Stimulated activated CD4-positive, alpha-beta T cell treated with anti-CD3 and anti-CD28 coated beads, Interleukin-4, amount 100 ng/mL, for 1 hour (primary cell): Measurements from ENCODE around the gene FEM1A.
"Not testable (repeated sequence)": the region's sequence is repeated elsewhere in the genome, so short reads cannot be mapped to it uniquely, and the experiment has no call there.

Experiments used
- DNase-seq: peaks from one replicate; pipeline ENCODE4 v3.0.0-alpha.2; 2020

The FEM1A gene

DNA sequence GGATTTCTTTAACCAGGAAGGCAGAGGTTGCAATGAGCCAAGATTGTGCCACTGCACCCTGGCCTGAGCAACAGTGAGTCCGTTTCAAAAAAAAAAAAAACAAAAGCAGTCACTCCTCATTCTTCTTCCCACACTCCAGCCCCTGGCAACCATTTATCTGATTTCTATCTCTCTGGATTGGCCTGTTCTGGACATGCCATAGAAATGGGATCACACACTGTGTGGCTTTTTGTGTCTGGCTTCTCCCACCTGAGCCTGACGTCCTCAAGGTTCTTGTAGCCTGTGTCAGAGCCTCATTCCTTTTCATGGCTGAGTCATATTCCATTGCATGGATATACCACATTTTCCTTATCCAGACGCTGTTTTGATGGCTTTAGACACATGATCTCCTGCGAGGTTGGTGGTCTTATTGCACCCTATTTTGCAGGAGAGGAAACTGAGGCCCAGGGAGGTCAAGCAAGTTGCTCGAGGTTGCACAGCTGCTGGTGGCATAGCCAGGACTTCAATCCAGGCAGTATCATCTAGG is 15.8 kb upstream of the FEM1A start:
- no peak for DNase-seq

DNA sequence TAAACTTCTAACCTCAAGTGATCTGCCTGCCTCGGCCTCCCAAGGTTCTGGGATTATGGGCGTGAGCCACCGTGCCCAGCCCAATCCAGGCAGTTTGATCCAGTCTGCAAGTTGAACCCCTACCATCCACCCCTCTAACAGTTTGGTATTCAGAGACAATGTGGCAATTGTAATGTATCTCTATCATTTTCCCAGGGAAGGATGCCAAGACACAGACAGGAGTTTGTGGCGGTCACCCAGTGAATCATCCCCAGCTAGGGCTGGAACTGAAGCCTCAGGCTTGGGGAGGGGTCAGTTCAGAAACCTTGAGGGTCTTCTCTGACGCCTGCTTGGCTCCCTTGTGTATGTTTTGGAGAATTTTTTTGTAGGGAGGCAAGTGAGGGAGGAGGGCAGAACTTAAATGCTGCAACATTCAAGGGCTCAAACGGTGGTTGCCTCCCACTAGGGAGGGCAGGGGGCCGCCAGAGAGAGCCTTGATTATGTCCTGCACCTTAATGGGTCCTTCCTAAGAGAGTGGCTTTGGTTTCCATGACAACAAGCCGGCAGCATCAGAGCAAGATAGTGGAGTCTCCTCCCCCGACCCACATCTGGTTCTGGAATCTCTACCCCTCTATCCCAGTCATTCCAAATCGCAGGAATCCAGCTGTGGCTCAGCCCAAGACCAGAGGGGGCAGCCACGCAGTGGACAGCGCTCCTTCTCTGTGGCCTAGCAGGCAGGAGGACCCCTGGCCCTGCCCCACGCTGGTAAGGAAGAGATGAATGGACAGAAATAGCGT is 14.9 kb upstream of the FEM1A start:
- no peak for DNase-seq

DNA sequence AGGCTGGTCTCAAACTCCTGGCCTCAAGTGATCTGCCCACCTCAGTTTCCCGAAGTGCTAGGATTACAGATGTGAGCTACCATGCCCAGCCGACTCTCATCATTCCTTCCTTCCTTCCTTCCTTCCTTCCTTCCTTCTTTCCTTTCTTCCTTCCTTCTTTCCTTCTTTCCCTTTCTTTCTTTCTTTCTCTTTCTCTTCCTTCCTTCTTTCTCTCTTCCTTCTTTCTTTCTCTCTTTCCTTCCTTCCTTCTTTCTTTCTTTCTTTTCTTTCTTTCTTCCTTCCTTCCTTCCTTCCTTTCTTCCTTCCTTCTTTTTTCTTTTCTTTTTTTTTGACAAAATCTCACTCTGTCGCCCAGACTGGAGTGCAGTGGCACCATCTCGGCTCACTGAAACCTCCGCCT is 13.4 kb upstream of the FEM1A start:
- not testable (repeated sequence) for DNase-seq

DNA sequence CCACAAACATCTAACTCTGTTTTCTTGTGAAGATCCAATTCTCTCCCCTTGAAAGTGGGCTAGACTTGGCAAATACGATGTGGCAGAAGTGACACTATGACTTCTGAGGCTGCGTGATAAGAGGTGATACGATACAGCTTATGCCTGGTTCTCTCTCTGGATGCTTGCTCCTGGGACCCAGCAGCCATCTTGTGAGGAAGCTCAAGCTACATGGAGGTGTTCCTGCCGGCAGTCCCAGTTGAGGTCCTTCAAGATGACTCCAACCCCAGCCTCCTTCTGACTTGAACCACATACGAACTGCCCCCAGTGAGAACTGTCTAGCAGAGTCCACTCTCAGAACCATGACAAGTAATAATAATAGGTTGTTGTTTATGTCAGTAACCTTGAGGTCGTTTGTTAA is 10.7 kb upstream of the FEM1A start:
- DNase-seq = no peak

DNA sequence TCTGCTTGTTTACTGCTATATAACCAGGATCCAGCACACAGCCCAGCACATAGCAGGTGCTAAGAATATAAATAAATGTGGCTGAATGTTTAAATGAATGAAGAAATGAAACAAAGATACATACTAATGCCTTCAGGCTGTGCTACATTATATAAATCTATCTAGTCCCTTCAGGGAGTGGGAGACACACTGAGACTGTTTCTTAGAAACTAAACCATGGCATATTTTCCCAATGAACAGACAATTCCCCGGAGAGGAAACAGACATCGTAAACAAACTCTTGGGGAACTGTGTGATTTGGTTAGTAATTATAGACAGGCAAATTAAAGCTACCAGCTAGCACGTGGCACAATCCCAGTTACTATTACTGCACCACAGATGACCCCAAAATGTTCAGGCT is 9.7 kb upstream of the FEM1A start:
- DNase-seq = no peak

DNA sequence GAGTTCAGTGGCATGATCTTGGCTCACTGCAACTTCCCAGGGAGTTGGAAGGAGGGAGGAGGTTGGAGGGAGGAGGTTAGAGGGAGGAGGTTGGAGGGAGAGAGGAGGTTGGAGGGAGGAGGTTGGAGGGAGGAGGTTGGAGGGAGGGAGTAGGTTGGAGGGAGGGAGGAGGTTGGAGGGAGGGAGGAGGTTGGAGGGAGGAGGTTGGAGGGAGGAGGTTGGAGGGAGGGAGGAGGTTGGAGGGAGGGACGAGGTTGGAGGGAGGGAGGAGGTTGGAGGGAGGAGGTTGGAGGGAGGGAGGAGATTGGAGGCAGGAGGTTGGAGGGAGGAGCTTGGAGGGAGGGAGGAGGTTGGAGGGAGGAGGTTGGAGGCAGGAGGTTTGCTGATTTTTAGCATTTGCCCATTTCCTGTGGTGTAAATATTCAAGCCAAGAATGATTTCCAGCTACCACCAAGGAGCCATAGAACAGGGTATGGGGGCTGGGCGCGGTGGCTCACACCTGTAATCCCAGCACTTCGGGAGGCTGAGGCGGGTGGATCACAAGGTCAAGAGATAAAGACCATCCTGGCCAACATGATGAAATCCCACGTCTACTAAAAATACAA is 5.0 kb upstream of the FEM1A start:
- DNase-seq = not testable (repeated sequence)

DNA sequence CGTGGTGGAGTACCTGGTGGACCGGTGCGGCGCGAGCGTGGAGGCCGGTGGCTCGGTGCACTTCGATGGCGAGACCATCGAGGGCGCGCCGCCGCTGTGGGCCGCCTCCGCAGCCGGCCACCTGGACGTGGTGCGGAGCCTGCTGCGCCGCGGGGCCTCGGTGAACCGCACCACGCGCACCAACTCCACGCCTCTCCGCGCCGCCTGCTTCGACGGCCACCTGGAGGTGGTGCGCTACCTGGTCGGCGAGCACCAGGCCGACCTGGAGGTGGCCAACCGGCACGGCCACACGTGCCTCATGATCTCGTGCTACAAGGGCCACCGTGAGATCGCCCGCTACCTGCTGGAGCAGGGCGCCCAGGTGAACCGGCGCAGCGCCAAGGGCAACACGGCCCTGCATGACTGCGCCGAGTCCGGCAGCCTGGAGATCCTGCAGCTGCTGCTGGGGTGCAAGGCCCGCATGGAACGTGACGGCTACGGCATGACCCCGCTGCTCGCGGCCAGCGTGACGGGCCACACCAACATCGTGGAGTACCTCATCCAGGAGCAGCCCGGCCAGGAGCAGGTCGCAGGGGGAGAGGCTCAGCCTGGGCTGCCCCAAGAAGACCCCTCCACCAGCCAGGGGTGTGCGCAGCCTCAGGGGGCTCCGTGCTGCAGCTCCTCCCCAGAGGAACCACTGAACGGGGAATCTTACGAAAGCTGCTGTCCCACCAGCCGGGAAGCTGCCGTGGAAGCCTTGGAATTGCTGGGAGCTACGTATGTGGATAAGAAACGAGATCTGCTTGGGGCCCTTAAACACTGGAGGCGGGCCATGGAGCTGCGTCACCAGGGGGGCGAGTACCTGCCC is 708 bp downstream of the FEM1A start:
- DNase-seq = not testable (repeated sequence)

DNA sequence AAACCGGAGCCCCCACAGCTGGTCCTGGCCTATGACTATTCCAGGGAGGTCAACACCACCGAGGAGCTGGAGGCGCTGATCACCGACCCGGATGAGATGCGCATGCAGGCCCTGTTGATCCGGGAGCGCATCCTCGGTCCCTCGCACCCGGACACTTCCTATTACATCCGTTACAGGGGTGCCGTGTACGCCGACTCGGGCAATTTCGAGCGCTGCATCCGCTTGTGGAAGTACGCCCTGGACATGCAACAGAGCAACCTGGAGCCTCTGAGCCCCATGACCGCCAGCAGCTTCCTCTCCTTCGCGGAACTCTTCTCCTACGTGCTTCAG is 1.3 kb downstream of the FEM1A start:
- not testable (repeated sequence) for DNase-seq

DNA sequence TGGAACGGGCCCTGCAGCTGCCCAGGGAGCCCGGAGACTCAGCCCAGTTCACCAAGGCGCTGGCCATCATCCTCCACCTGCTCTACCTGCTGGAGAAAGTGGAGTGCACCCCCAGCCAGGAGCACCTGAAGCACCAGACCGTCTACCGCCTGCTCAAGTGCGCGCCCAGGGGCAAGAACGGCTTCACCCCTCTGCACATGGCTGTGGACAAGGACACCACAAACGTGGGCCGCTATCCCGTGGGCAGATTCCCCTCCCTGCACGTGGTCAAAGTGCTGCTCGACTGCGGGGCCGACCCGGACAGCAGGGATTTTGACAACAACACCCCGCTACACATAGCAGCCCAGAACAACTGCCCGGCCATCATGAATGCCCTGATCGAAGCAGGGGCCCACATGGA is 1.7 kb downstream of the FEM1A start:
- DNase-seq = not testable (repeated sequence)

DNA sequence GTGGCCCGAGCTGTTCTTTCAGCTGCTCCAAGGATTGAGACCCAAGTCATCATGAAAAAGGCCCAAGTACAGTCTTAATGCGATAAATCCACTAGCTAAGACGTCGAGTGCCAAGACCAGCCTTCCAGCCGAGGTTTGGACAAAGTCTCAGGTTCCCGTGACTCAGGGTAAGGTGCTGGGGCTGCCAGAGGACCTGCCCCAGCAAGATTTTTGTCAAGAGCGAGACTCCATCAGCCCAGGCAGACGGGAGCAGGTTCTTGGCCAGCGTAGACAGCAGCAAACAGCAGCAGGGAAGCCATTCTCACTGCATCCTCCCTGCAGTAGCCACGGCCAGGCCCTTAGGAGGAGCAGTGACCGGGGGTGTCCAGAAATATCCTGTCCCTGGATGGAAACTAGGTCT is 3.4 kb downstream of the FEM1A start:
- DNase-seq = no peak

DNA sequence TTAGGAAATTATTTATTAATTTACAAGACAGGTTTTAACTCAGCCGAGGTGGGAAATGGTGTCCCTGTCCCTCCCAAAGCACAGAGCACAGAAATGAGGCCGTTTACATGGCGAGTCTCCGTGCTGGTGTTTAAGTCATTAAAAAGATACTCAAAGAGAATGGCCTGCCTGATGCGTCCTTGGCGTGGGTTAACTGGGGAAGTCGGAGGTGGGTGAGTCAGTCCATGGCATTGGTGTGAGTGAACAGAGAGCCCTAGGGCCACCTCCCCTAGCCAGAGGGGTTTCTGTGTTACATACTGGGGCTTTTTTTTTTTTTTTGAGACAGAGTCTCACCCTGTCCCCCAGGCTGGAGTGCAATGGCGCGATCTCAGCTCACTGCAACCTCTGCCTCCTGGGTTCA is 3.9 kb downstream of the FEM1A start:
- DNase-seq = no peak

DNA sequence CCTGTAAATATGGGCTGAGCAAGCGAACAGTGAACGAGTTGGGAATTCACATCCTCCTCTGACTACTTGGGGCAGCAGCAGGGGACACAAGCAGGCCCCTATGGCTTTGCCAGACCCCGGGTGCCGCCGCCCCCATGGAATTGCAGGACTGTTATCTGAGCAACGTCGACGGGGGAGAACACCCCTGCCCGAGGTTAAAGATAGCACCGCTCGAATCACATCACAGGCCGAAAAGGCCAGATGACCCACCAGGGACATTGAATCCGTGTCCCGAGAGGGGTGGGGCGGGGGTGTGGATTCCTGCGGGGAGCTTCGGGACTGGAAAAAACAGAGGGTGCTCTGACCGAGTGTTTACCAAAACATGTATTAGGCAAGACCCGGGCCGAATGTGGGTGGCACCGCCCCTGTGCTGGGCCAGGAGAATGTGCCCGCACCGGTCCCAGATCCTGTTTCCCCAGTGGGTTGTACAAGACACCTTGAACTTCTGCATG is 9.1 kb downstream of the FEM1A start:
- DNase-seq = no peak

DNA sequence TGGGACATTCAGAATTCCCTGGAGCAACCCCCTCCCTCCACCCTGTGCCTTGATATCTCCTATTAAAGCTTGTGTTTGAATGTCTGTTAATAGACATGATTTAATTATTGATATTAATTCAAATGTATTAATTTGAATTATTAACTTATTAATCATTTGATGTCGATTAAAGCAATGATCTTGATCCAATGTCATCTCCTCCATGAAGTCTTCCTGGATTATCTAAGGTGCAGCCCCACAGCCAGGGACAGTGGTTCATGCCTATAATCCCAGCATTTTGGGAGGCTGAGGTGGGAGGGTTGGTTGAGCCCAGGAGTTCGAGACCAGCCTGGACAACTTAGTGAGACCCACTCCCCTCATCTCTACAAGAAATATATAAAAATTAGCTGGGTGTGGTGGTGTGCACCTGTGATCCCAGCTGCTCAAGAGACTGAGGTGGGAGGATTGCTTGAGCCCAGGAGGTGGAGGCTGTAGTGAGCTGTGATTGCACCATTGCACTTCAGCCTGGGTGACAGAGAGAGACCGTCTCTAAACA is 9.6 kb downstream of the FEM1A start:
- no peak for DNase-seq

DNA sequence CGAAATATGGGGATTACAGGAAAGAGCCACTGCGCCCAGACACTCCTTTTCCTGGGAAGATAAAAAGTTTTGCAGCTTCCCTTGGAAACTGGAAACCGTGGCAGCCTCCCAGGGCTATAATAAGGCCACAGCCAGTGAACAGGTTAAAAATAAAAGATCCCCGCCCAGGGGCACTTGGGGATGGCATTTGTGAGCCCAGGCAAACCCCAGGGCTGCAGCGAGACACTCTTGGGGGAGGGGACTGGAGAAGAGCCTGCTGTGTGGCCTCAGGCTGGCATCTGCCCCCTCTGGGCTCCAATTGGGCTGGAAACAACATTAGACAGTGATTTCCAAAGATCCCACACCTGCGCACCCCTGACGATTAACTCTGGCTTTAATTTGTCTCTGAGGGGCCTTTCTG is 11.2 kb downstream of the FEM1A start:
- DNase-seq = no peak

DNA sequence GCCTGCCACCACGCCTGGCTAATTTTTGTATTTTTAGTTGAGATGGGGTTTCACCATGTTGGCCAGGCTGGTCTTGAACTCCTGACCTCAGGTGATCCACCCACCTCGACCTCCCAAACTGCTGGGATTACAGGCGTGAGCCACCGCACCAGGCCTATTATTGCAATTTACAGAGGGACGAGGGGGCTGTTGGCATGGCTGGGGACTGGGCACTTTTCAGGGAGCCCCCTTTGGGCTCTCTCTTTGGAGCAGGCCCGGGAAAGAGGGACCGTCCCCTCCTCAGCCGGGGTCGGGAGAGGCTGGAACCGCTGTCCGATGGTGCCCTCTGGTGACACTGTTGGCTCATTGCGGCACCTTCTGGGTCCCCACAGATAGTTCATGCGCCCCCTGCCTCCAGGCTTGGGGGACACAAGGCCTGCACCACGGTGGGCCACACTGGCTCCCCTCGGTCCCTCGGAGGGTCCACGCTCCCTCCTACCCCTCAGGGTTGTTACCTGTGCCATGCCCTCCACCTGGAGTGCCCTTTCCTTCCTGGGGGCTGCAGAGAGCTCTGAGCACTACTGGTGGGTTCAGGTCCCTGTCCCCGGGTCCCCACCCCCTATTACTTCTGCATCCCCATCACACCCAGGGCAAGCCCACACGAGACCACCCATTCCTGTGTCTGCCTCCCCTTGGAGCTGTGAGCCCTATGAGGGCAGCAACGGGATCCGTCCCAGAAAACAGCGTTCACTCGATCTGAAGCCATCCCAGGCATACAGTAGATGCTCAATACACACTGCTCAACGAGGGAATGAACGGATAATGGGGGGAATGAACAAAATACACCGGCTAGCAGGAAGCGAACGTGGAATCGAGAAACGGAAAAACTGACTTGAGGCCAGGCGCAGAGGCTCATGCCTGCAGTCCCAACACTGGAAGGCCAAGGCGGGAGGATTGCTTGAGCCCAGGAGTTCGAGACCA is 12.5 kb downstream of the FEM1A start:
- peak; percentile 67 for DNase-seq

DNA sequence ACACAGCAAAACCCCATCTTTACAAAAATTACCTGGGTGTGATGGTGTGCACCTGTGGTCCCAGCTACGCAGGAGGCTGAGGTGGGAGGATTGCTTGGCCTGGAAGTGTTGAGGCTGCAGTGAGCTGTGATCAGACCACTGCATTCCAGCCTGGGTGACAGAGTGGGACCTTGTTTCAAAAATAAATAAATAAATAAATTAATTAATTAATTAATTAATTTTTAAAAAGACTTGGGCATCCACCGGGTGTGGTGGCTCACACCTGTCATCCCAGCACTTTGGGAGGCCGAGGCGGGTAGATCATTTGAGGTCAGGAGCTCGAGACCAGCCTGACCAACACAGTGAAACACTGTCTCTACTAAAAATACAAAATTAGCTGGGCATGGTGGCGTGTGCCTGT is 13.6 kb downstream of the FEM1A start:
- DNase-seq = not testable (repeated sequence)

DNA sequence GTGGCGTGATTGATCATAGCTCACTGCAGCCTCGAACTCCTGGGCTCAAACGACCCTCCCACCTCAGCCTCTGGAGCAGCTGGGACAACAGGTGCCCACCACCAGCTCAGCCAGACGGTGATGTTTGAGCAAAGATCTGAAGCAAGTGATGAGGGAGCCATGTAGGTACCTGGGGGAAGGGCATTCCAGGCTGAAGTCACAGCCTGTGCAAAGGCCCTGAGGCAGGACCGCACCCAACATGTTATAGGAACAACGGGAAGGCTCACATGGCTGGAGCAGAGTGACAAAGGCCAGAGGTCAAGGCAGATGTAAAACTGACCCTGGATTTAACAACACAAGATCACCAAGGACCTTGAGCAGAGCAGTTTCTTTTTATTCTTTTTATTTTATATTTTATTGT is 14.8 kb downstream of the FEM1A start:
- DNase-seq = no peak

DNA sequence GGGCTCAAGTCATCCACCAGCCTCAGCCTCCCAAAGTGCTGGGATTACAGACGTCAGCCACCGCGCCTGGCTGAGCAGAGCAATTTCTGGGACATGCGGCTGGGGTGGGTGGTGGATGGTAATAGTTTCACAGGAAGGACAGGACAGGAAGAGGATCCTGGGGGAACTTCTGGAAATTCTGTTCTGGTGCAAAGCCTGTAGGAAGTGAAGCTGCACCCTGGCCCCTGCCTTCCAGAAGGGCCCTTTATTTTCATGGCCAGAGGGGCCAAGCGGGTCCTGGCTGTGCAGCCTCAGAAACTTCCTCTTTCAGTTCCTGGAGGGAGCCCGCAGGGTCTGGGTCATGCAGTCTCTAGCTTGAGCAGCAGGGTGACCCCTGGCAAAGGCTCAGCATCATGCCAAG is 15.7 kb downstream of the FEM1A start:
- no peak for DNase-seq

DNA sequence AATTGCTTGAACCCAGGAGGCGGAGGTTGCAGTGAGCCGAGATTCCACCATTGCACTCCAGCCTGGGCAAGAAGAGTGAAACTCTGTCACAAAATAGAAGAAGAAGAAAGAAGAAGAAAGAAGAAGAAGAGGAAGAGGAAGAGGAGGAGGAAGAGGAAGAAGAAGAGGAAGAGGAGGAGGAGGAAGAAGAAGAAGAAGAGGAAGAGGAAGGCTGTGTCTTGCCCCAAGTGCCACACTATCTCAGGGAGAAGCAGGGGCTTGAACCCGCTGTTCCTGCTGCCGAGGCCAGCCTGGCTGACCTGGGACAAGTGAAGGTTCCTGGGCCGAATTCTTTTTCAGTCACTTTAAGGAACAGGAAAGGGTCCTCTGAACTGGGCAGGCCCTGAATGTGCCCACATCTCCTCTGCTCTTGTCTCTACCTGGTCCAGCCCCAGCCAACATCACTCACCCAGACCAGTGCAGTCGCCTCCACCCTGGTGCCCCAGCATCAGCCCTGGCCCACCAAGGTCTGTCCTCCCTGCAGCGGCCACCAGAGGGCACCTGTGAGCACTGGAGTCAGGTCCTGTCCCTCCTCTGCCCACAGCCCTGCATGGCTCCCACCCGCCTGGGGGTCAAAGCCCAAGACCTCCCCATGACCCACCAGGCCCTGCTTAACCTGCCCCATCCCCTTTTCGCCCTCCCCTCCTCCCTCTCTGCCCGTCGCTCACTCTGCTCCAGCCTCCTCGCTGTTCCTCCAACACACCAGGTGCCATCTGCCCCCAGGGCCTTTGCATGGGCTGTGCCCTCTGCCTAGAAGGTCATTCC is 20.0 kb downstream of the FEM1A start:
- DNase-seq = peak; percentile 93

DNA sequence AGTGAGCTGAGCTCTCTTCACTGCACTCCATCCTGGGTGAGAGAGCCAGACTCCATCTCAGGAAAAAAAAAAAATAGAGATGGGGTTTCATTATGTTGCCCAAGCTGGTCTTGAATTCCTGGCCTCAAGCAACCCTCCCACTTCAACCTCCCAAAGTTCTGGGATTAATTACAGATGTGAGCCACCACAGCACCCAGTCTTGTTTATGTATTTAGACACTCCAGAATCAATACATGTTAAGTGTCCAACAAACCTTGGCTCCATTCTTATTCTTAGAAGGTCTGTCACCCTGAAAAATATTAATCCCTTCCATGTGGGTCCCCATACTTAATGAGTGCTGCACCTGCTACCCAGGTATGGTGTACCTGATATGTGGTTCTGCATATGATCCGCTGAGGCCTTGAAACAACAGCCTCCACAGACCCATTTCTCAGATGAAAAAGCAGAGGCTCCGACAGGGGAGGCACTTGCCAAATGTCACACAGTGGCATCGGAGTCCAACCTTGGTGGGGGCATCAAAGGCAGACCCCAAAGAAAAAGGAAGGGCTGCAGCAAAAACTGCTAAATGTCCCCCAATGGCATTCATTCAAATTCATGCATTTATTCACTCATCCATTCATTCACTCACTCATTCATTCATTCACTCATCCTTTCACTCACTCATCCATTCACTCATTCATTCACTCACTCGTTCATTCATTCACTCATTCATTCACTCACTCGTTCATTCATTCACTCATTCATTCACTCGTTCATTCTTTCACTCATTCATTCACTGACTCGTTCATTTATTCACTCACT is 23.3 kb downstream of the FEM1A start:
- DNase-seq = no peak
